H1 (cell line): ENCODE data around the gene TBC1D22A. TPM values are rescaled to one million over a fixed set of nuclear protein-coding genes. Genes with fewer than 3 reads are reported as not detected.

Experiments used
- CTCF ChIA-PET: fragments of 300-600 bp; sonication (Branson Sonifier 250); formaldehyde crosslinking; loops from one replicate; lab custom pipeline; 2021; ENCODE audit not compliant: partially characterized antibody; lab: Charles Lee
- POLR2A ChIA-PET: fragments of 300-600 bp; sonication (Branson Sonifier 250); formaldehyde crosslinking; loops from one replicate; lab custom pipeline; 2021; ENCODE audit warnings: inconsistent platforms; ENCODE audit not compliant: partially characterized antibody; lab: Charles Lee
- DNase-seq, 2 experiments: peaks; one replicate each; pipeline versions ENCODE4 v3.0.0 to v3.0.0-alpha.2; 2010 to 2022; ENCODE audit warnings: low spot score in 2 of 2, low read depth in 1 of 2, mixed read lengths in 1 of 2
- FAIRE-seq: peaks from 2 replicates; lab custom pipeline; 2011; peaks lifted over from hg19 to GRCh38; lab: Jason Lieb, UNC
- H2AFZ ChIP-seq: 2 replicates; pipeline ENCODE4 v1.8.1; 2012; ENCODE audit warnings: low read length, inconsistent platforms
- H2AK5ac ChIP-seq: 2 replicates; pipeline ENCODE4 v1.6.1; 2013; ENCODE audit warnings: low read depth, low read length
- H2BK120ac ChIP-seq: replicated peaks from 2 replicates; pipeline ENCODE3; 2013; ENCODE audit warnings: low read depth, low read length, inconsistent platforms
- H2BK12ac ChIP-seq: 2 replicates; pipeline ENCODE4 v1.6.1; 2013; ENCODE audit warnings: low read depth, low read length
- H2BK15ac ChIP-seq: 2 replicates; pipeline ENCODE4 v1.6.1; 2013; ENCODE audit warnings: low read length
- H2BK20ac ChIP-seq: 2 replicates; pipeline ENCODE4 v1.6.1; 2013; ENCODE audit warnings: low read length
- H2BK5ac ChIP-seq: 2 replicates; pipeline ENCODE4 v1.6.1; 2013; ENCODE audit warnings: low read depth, low read length
- H3K14ac ChIP-seq: 2 replicates; pipeline ENCODE4 v1.6.1; 2013; ENCODE audit warnings: inconsistent platforms; ENCODE audit not compliant: insufficient read length
- H3K18ac ChIP-seq: 2 replicates; pipeline ENCODE4 v1.6.1; 2013; ENCODE audit warnings: low read length; ENCODE audit errors: extremely low read depth
- H3K23ac ChIP-seq: 2 replicates; pipeline ENCODE4 v1.6.1; 2013; ENCODE audit warnings: inconsistent platforms; ENCODE audit not compliant: insufficient read length
- H3K23me2 ChIP-seq: 2 replicates; pipeline ENCODE4 v1.6.1; 2013; ENCODE audit warnings: low read depth, low read length
- H3K27ac ChIP-seq: 2 replicates; pipeline ENCODE4 v1.6.1; 2011; ENCODE audit warnings: low read depth, low read length, inconsistent platforms
- H3K27me3 ChIP-seq, 4 experiments: replicated peaks in 1 of 4; 1 replicate in 1 of 4; 2 replicates in 3 of 4; pipeline versions ENCODE4 v1.6.1 to v1.8.1; 2011 to 2013; ENCODE audit warnings: low read length in 3 of 4, mild to moderate bottlenecking in 3 of 4, inconsistent platforms in 2 of 4, mixed read lengths in 2 of 4, moderate library complexity in 1 of 4; ENCODE audit not compliant: control insufficient read depth in 3 of 4, insufficient read depth in 3 of 4; ENCODE audit errors: extremely low read depth in 1 of 4
- H3K36me3 ChIP-seq, 4 experiments: 2 replicates each; pipeline versions ENCODE4 v1.6.1 to v1.8.1; 2011 to 2013; ENCODE audit warnings: mild to moderate bottlenecking in 4 of 4, low read length in 3 of 4, moderate library complexity in 2 of 4, control low read depth in 1 of 4, inconsistent platforms in 1 of 4; ENCODE audit not compliant: insufficient read depth in 4 of 4, control insufficient read depth in 2 of 4
- H3K4ac ChIP-seq: replicated peaks from 2 replicates; pipeline ENCODE3; 2013; ENCODE audit warnings: low read length, low read depth, mixed read lengths, inconsistent platforms; ENCODE audit not compliant: insufficient read length
- H3K4me1 ChIP-seq, 4 experiments: replicated peaks in 1 of 4; 1 replicate in 1 of 4; 2 replicates in 3 of 4; pipeline versions ENCODE4 v1.6.1 to v1.8.1; 2011 to 2013; ENCODE audit warnings: low read length in 3 of 4, inconsistent platforms in 2 of 4, mixed read lengths in 1 of 4; ENCODE audit not compliant: insufficient read depth in 4 of 4, control insufficient read depth in 3 of 4
- H3K4me2 ChIP-seq, 2 experiments: 2 replicates each; pipeline versions ENCODE4 v1.6.1 to v1.8.1; 2011 to 2013; ENCODE audit warnings: low read depth in 2 of 2, low read length in 2 of 2, control low read depth in 1 of 2, inconsistent platforms in 1 of 2, mild to moderate bottlenecking in 1 of 2; ENCODE audit not compliant: insufficient read depth in 1 of 2
- H3K4me3 ChIP-seq, 4 experiments: fragments of 200-600, 300-600 bp in 1 of 4; sonication (generic), shearing (Covaris generic), sonication (Bioruptor Twin) in 1 of 4; 2 replicates each; pipeline versions ENCODE4 v1.5.1 to v1.8.1; 2011 to 2016; ENCODE audit warnings: low read length in 4 of 4, low read depth in 3 of 4, control low read depth in 2 of 4, inconsistent platforms in 2 of 4, mild to moderate bottlenecking in 2 of 4, mixed read lengths in 1 of 4, moderate library complexity in 1 of 4; ENCODE audit not compliant: insufficient read depth in 2 of 4; ENCODE audit errors: extremely low read depth in 1 of 4
- H3K56ac ChIP-seq: replicated peaks from 2 replicates; pipeline ENCODE3; 2013; ENCODE audit warnings: low read depth, mild to moderate bottlenecking, mixed read lengths, low read length, inconsistent platforms; ENCODE audit not compliant: insufficient read length
- H3K79me1 ChIP-seq: 2 replicates; pipeline ENCODE4 v1.6.1; 2013; ENCODE audit warnings: low read depth, low read length, control low read depth
- H3K79me2 ChIP-seq, 2 experiments: 2 replicates each; pipeline versions ENCODE4 v1.6.1 to v1.8.1; 2012 to 2013; ENCODE audit warnings: low read length in 2 of 2, mild to moderate bottlenecking in 2 of 2, inconsistent platforms in 1 of 2; ENCODE audit not compliant: insufficient read depth in 2 of 2, control insufficient read depth in 1 of 2
- H3K9ac ChIP-seq, 4 experiments: replicated peaks in 1 of 4; 1 replicate in 1 of 4; 2 replicates in 3 of 4; pipeline versions ENCODE4 v1.6.1 to v1.8.1; 2011 to 2013; ENCODE audit warnings: low read depth in 3 of 4, low read length in 3 of 4, control low read depth in 2 of 4, mild to moderate bottlenecking in 2 of 4, moderate library complexity in 2 of 4, inconsistent platforms in 1 of 4; ENCODE audit errors: extremely low read depth in 1 of 4
- H3K9me3 ChIP-seq, 2 experiments: 2 replicates each; pipeline versions ENCODE4 v1.6.1 to v1.8.1; 2012 to 2013; ENCODE audit warnings: mild to moderate bottlenecking in 2 of 2, moderate library complexity in 2 of 2, control low read depth in 1 of 2, inconsistent platforms in 1 of 2, low read depth in 1 of 2, low read length in 1 of 2, mixed read lengths in 1 of 2; ENCODE audit not compliant: insufficient read depth in 2 of 2
- H4K20me1 ChIP-seq, 2 experiments: replicated peaks in 1 of 2; 2 replicates each; pipeline versions ENCODE3 to v1.8.1; 2011 to 2013; ENCODE audit warnings: inconsistent platforms in 2 of 2, low read length in 2 of 2, mild to moderate bottlenecking in 1 of 2; ENCODE audit not compliant: insufficient read depth in 2 of 2, control insufficient read depth in 1 of 2
- H4K5ac ChIP-seq: 2 replicates; pipeline ENCODE4 v1.6.1; 2013; ENCODE audit warnings: low read length, low read depth, mixed read lengths, inconsistent platforms; ENCODE audit not compliant: insufficient read length
- H4K8ac ChIP-seq: 2 replicates; pipeline ENCODE4 v1.8.0; 2013; ENCODE audit warnings: mild to moderate bottlenecking, moderate library complexity, low read length, inconsistent platforms; ENCODE audit not compliant: insufficient read depth; ENCODE audit errors: extremely low read depth
- H4K91ac ChIP-seq: replicated peaks from 2 replicates; pipeline ENCODE3; 2013; ENCODE audit warnings: low read length, mixed read lengths, inconsistent platforms; ENCODE audit not compliant: insufficient read length
- CBX8 ChIP-seq: fragments of 300-800, 300-1000 bp; sonication (generic); IDR thresholded peaks from 2 replicates; pipeline ENCODE4 v1.7.1; 2016; ENCODE audit warnings: low read depth, low read length, borderline replicate concordance
- CHD1 ChIP-seq: IDR thresholded peaks from 2 replicates; pipeline ENCODE4 v1.6.1; 2012; ENCODE audit warnings: low read depth, low read length, improper control_type of control experiment
- EGR1 ChIP-seq: IDR thresholded peaks from 2 replicates; pipeline ENCODE4 v1.6.1; 2011; ENCODE audit warnings: low read depth, low read length, borderline replicate concordance
- EP300 ChIP-seq, 2 experiments: IDR thresholded peaks; 1 replicate in 1 of 2; 2 replicates in 1 of 2; pipeline ENCODE4 v1.6.1; 2011 to 2012; ENCODE audit warnings: low read depth in 2 of 2, low read length in 2 of 2, mild to moderate bottlenecking in 2 of 2, borderline replicate concordance in 1 of 2, inconsistent platforms in 1 of 2, moderate library complexity in 1 of 2
- EZH2 ChIP-seq: fragments of 200-600 bp; sonication (generic); IDR thresholded peaks from 2 replicates; pipeline ENCODE4 v1.7.1; 2012; ENCODE audit warnings: low read depth, mild to moderate bottlenecking, moderate library complexity, low read length, inconsistent platforms; ENCODE audit not compliant: severe bottlenecking
- JUND ChIP-seq: IDR thresholded peaks from 2 replicates; pipeline ENCODE4 v1.6.1; 2011; ENCODE audit warnings: mild to moderate bottlenecking, improper control_type of control experiment, low read length
- RFX5 ChIP-seq: IDR thresholded peaks from 2 replicates; pipeline ENCODE4 v1.6.1; 2011; ENCODE audit warnings: low read depth, low read length, improper control_type of control experiment, borderline replicate concordance
- RXRA ChIP-seq: IDR thresholded peaks from 2 replicates; pipeline ENCODE4 v1.6.1; 2011; ENCODE audit warnings: low read depth, mild to moderate bottlenecking, low read length, moderate library complexity; ENCODE audit not compliant: insufficient read depth
- SAP30 ChIP-seq: fragments of 300-600 bp; sonication (generic); IDR thresholded peaks from 2 replicates; pipeline ENCODE4 v1.7.1; 2012; ENCODE audit warnings: low read length, moderate library complexity, mild to moderate bottlenecking, inconsistent platforms; ENCODE audit not compliant: insufficient read depth, insufficient replicate concordance
- TCF12 ChIP-seq: IDR thresholded peaks from 2 replicates; pipeline ENCODE4 v1.6.1; 2011; ENCODE audit warnings: low read depth, mild to moderate bottlenecking, low read length
- WGBS, 2 experiments: shearing (Covaris generic) in 1 of 2; methylation state at CpG; one replicate each; pipeline versions ENCODE4 v1.1.6 to v1.1.7; 2013 to 2015; ENCODE audit warnings: low lambda C conversion rate in 2 of 2, mixed read lengths in 2 of 2, inconsistent platforms in 1 of 2, low coverage in 1 of 2, missing lambda C conversion rate in 1 of 2; ENCODE audit not compliant: insufficient replicate concordance in 2 of 2, insufficient coverage in 1 of 2, insufficient read length in 1 of 2; ENCODE audit errors: extremely low coverage in 1 of 2, missing lambda C conversion rate in 1 of 2; 5-methylcytosine and 5-hydroxymethylcytosine counted together
- polyA plus RNA-seq, 7 experiments: library from polyadenylated mRNA; depleted of rRNA in 3 of 7; stranded (reverse) in 5 of 7; unstranded in 2 of 7; fragments of >200 nt in 5 of 7; fragments of 200-250 nt in 2 of 7; gene quantifications; 1 replicate in 5 of 7; 2 replicates in 1 of 7; 4 replicates in 1 of 7; pipeline versions ENCODE4 v1.2.1 to v1.2.3, GENCODE V29; 2011 to 2013; ENCODE audit warnings: missing spikeins in 2 of 7, mixed read lengths in 2 of 7
- total RNA-seq: library from RNA; stranded (reverse); fragmentation: NEBNext Ultra II Directional; extraction: Animal tissue kit (Norgen Biotek cat#: 25700); gene quantifications from 2 replicates; pipeline ENCODE4 v1.2.1, GENCODE V29; 2021

Gene TBC1D22A
- total and polyA plus RNA-seq, 2 of the 8 experiments (the other 6 are each of a cell fraction or from before 2014, with no cell fraction given): 11.9 to 18.4 TPM

DNA sequence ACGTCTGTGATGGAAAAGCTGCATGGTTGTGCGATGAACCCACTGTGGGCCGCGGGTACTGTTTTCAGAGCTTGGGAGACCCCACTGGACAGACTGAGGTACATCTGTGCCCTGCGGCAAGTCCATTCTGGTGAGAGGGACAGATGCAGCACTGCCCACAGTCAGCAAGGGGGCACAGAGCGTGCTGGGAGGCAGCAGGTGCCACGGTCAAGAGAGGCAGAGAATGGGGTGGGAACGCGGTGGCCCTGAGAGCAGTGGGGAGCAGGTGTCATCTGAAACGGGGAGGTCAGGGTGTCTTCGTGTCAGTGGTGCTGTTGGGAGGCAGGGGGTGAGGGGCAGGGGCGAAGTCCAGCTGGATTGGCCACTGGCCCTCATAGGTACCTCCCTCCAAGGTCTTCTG lies 32.0 kb downstream of the TBC1D22A start:
- Histone ChIP-seq H2BK12ac (no peak overlapping the region), H3K4me3 (no peak overlapping the region), H2BK15ac (no peak overlapping the region), H3K36me3 (peaks cover 0 to 8% (median 2%) of the 10 kb centered on the region in 4 experiments; a peak in 3 of 8 replicates), H3K14ac (no peak overlapping the region), H3K9me3 (no peaks in the 10 kb centered on the region), H3K27me3 (no peaks in the 10 kb centered on the region), H3K9ac (no peak overlapping the region), H3K56ac (no peak overlapping the region), H3K27ac (no peak overlapping the region), H3K4ac (no peak overlapping the region), H3K79me2 (no peaks in the 10 kb centered on the region), H2BK120ac (no peak overlapping the region), H4K91ac (no peak overlapping the region), H2BK5ac (no peak overlapping the region), H4K20me1 (peaks cover 0 to 6% of the 10 kb centered on the region in 2 experiments), H3K23me2 (no peaks in the 10 kb centered on the region), H3K4me2 (no peak overlapping the region), H2AK5ac (no peak overlapping the region), H2BK20ac (no peak overlapping the region), H4K5ac (no peak overlapping the region), H3K18ac (no peak overlapping the region), H3K79me1 (peaks cover 2% of the 10 kb centered on the region; the same call in 1 of the 2 replicates), H2AFZ (no peak overlapping the region), H3K23ac (no peak overlapping the region), H3K4me1 (no peaks in the 10 kb centered on the region; a peak in 1 of 7 replicates), H4K8ac (no peak overlapping the region)
- TF ChIP-seq EP300 (IDR thresholded peaks at IDR 0.05; ENCODE audit: borderline replicate concordance in 1 of 2, low read depth in 2 of 2, low read length in 2 of 2): no peak
- no peak for TF ChIP-seq EZH2
- no peak for TF ChIP-seq EGR1
- no peak for TF ChIP-seq RFX5
- no peak for TF ChIP-seq TCF12
- no peak for TF ChIP-seq SAP30
- TF ChIP-seq CHD1: no peak
- no peak for TF ChIP-seq RXRA
- TF ChIP-seq CBX8: no peak
- TF ChIP-seq JUND: no peak
- ChIA-PET CTCF (interaction anchor here (1.0 to 3.1 kb wide), 5 partner anchors 8 to 35 kb away, joined by 3 to 21 read pairs (median 3); no protein-coding TSS in a partner anchor), POLR2A (interaction anchor here (1.2 kb wide), 1 partner anchor 21 kb away, joined by 4 read pairs; no protein-coding TSS in a partner anchor)
- DNase-seq (no peak), FAIRE-seq (no peak)
- 91% methylated on average over 12 of the region's 12 CpGs; no CpG with 5 or more reads in 1 of the 2 experiments for WGBS, 2 experiments
